Amniotic epithelial cell (primary cell): ENCODE results near the gene DOCK10.
"Not testable (repeated sequence)": the region's sequence is repeated elsewhere in the genome, so short reads cannot be mapped to it uniquely, and the experiment has no call there.

Experiments
- DNase-seq: peaks from one replicate; pipeline ENCODE4 v3.0.0-alpha.2; 2010; ENCODE audit warnings: low read depth

DOCK10 gene

DNA sequence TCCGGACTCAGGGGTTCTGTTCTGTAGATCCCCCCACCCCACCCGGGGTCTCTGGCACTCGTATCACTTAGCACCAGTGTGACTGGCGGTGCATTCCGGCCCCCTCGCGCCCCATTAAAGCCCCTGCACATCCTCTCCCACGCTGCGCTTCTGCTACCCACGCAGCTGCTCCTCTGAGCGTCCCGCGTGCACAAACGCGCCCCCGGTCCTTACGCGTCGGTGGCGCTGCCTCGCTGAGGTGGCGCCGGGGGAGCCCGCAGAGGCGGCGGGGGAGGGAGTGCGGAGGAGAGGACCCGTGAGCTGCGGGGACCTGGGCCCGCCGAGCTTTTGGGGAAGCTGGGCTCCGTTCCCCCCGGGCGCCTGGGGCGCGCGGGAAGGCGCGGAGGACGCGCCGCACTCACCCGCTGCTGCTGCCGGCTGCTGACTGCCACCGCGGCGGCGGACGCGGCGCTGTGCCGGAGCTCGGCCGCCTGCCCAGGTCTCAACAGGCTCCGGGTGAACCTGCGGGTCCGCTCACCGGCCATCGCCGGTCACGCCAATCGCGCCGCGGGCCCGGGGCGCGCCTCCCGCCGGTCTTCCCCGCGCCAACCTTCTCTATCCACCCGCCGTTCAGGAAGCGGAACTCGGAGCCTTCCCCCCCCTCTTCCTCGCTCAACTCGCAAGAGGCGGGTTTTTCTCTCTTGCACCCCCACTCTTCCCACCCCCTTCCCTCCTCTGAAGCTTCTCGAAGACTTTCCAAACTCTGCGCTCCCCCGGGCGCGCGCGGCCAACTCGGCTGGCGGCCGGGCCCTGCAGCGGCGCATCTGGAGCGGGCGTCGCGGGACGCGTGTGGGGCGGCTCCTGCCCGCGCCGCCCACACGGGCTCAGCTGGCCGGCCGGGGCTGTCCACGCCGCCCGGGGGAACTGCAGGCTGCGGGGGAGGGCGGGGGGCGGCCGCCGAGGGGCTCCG, at the start of gene DOCK10:
Gene DOCK10 (minus strand): TSS at position 618 of the 949 bp plus-strand sequence. CDS start 94 bp downstream, at position 524.
- DNase-seq: peak; percentile 18

DNA sequence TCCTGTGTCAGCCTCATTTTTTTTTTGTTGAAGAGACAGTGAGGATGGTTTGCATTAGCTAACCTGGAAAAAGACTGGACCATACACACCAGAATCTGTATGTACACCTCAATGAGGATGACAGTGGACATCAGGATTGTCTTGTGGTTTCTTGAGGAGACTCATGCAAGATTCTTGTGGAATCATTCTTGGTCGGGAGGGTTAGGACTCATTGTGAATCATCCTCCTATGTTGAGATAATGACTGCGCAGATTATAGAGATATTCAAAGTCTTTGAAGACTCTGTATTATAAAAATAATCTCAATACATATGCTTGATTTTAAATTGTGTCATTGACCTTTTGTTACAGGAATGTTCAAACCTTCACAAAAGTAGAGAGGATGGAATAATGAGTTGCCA, 49.1 kb upstream of the DOCK10 start:
- peak; percentile 95 for DNase-seq

DNA sequence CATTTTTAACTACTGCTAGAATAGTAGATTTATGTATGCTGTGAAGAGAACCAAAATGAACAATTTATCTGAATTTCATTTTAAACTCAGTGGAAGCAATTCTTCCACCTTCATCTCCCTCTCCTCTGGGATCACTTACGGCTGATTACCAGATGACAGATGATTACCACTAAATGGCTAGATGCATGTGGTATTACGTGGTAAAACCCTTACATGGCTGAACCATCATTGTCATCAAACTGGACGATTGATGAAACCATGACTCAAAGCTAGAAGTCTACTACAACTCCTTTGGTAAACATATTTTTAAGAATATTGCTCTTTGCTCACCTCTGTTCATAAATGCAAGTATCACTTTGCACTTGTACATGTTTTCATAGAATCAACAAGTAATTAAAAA, 48.5 kb upstream of the DOCK10 start:
- peak; percentile 17 for DNase-seq

DNA sequence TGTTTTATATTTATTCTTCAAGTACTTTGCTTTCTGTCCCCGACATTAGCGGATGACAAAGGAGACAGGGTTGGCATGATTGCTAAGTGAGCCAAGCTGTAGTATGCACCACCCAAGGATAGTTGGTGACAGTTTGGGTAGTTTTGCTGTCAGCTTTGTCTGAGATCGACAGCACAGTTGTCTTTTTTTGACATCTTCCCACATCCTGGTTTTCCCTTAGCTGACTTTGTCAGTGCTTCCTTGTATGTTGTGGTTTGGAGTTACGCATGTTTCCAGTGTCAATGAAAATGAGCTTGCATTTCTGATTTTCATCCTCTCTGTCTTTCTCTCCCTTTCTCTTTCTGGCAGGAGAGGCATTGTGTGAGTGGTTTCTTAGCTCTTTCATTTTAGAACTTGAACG, 44.6 kb upstream of the DOCK10 start:
- DNase-seq: no peak

DNA sequence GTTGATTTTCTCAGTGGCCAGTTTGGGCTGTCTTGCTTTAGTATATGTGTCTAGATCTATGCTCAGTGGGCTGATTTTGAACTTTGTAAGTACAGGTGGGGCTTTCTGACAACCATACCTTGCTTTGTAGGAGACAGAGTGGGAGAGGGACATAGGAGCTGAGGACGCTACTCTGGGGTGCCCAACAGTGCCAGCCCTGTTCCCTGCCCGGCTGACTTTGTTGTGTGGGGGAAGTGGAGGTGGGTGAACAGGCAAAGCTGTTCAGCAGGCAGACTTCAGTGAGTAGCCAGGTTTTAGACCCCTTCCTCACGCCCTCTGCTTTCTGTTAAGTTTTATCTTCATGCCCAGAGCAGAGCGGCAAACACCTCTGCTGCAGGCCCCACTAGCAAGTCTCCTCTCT, 44.2 kb upstream of the DOCK10 start:
- no peak for DNase-seq

DNA sequence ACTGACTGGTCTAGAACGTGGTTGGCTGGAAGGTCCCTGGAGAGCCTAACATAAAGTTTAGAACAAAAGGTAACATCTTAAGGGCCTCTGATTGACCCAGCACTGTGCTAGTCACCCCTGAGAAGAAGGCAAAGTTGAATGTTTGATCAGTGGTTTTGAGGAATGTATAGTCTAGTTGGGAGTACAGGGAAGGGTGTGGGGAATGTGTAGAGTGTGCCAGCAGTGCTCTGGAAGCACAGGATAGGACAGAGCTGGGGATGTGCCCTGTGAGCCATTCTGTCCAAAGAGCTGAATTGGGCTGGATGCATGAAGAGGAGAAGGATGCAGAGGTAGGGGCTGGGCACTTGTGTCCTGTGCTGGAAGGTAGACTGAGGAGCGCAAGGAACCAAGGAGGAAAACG, 41.0 kb upstream of the DOCK10 start:
- DNase-seq: no peak

DNA sequence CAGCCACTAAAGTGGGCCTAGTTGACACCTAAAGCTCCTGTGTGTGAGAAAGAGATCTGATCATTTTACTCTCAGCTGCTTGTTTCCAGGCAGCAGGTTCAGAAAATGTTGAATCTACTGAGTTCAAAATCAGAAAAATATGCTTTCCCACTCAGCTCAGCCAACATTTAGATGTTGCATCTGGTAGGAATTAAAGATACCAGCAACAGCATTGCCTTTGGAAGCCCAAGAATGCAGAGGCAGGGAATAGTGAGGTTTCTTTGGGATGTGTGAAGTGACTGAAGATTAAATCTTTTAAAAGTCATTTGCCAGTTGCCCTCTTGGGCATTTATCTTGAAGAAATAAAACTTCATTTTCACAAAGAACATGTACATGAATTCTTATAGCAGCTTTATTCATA, 33.9 kb upstream of the DOCK10 start:
- DNase-seq: no peak

DNA sequence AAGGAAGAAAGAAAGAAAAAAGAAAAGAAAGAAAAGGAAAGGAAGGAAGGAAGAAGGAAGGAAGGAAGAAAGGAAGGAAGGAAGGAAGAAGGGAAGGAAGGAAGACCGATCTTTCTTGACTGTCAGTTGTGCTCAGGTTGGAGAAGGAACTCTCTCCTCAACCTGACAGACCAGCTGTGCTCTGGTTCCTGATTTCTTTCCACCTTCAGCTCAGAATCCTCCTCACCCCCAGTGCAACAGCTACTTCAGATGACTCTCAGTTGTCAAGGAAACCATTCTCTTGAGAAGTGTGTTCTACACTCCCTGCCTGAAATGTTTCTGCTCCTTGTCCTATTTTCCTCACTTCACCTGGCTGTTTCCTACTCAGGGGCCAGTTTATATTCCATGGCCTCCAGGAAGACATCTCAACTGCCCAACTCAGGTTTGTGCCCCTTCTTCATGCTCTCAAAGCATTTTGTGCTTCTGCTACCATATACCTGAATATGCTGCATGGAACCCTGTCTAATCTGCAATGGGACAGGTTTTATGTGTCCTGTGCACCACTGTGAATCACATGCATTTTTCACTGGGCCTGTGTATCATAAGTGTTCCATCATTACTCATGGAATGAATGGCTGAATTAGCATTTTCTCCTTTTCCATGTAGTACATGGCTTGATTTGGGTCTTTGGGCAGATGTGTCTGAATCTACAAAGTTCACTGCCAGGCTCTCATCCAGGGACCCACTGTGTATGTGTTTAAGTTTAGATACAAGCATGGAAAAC, 32.8 kb upstream of the DOCK10 start:
- no peak for DNase-seq

DNA sequence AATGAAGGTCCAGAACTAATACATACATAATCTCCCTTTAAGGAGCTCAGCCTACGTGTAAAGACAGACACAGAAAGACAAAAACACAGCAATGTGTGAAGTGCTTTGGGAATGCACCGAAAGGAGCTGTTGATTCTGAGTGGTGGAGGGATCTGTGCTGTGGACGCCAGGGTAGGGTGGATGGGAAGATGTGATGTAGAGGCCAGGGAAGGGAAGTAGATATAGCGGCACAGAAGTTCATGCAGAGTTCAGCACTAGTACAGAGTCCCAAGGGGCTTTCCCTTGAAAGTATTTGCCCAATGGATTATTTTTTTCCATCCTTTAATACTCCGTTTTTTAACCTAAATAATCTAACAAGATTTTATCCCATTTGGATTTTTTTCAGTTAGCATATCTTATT, 32.1 kb upstream of the DOCK10 start:
- peak; percentile 7 for DNase-seq

DNA sequence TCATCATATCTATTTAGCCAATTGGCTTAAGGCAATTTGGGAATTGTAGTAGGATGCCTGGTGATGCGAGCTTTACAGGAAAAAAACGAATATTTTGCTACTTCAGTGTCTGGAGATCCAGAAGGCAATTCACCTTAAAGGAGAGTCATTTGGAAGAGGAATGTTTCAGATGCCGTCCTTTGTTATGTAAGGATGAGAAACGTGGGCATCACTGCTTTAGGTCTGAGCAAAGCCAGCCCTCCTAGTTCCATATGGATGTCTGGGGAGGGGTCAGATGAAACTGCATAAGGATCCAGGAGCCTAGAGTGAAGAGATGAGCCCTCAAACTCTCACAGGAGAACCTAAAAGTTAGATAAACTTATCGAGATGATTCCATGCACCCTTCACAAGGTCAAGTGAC, 30.9 kb upstream of the DOCK10 start:
- DNase-seq: no peak

DNA sequence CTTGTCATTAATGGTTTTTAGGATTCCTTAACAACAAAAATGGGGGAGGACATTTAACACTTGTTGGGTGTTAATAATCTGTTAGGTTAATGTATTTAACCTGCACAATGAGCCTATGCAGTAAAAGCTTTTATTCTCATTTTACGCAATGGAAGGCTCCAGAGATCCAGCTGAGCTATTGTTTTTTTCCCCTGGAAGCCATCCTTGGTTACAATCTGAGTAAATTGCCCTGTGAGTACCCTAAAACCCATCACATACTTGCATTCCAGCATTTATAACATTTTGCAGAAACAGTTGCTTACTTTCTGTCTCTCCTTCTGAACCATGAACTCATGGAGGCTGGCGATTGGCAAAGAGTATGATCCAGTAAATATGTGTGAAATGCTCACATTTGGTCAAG, 30.2 kb upstream of the DOCK10 start:
- no peak for DNase-seq

DNA sequence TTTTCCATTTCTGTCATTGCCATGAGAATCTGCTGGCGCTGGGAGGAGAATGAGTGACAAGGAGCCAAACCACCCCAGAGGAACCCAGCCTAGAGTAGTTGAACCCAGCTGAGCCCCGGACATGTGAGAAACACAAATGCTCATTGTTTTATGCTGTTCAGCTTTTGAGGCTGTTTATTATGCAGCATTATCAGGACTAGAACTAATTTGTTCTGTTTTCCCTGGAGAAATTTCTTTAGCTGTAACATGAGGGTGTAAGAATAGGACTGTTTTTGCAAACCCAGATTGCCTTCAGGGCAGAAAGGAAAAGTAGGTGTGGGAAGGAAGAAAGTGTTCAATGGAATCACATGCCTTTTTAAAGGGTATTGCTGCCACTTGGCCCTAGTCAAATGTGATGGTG, 28.5 kb upstream of the DOCK10 start:
- DNase-seq: no peak

DNA sequence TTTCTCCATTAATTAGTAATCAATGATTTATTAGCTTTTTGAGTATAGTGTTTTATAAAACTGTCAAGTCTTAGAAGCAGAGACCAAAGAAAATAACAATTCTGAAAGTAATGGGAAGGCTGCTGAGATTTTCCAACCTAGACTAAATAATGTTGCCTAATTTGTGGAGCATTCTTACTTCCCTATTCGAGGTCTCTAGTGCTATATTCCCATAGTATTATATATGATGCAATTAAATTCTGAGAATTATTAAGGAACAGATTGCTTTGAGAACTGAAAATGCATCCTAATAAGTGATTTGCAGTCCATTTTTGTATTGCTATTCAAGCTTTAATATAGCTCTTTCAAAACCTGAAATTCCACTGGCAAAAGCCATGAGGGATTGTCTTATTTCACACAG, 27.7 kb upstream of the DOCK10 start:
- DNase-seq: no peak

DNA sequence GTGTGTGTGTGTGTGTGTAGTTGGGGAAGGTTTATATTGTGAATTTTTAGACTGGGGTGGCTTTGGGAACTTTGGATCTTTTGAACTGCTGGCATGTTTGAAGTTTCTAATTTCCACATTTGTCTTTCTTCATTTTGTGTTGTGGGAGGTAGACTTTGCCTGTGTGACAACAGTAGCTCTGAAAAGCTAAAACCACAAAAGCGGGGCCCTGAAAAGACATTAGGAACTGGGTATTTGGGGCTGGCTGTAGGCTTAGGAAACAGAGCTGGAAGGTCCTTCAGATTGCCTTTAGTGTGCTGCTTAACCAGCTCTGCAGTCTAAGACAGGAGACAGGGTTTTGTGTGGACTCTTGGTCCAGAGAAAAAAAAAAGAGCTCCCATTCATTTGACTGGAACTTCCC, 27.2 kb upstream of the DOCK10 start:
- no peak for DNase-seq

DNA sequence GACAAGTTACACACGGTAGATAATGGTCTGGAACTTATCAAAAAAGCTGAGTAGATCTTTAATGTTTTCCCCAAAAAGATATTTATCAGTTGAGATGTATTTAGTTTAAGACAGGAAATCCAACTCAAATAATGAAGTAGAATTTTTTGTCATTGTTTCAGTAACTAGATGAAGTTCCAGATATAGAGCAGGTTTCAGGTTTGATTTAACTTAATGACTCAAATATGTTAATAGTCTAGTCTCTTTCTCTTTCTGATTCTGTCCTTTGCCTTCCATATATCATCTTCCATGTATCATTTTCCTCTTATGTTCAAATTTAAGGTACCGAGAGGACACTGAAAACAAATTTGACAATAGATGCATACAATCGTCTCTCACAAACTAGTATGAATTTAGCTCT, 23.6 kb upstream of the DOCK10 start:
- DNase-seq: no peak

DNA sequence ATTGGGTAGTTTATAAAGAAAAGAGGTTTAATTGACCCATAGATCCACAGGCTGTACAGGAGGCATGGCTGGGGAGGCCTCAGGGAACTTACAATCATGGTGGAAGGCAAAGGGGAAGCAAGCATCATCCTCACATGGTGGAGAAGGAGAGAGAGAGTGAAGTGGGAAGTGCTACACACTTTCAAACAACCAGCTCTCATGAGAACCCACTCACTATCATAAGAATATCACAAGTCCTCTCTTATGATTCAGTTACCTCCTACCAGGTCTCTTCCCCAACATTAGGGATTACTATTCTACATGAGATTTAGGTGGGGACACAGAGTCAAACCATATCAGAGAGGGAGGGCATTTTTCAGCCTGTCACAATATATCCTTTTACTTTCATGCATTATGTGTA, 22.7 kb upstream of the DOCK10 start:
- no peak for DNase-seq

DNA sequence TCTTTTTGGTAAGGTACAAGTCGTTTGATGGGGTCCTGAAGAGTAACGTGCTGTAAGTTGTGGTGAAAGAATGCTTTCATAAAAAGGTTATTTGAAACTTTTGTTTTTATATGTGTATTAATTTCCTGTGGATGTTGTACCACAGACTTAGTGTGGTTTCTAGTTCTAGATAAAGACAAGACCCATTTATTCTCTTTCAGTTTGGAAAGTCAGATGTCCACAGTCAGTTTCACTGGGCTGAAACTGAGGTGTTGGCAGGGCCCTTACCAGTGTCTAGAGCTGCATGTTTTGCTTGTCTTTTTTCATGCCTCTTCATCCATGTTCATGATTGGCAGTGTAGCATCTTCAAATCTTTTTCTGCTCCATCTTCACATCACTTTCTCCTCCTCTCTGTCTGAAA, 22.1 kb upstream of the DOCK10 start:
- no peak for DNase-seq

DNA sequence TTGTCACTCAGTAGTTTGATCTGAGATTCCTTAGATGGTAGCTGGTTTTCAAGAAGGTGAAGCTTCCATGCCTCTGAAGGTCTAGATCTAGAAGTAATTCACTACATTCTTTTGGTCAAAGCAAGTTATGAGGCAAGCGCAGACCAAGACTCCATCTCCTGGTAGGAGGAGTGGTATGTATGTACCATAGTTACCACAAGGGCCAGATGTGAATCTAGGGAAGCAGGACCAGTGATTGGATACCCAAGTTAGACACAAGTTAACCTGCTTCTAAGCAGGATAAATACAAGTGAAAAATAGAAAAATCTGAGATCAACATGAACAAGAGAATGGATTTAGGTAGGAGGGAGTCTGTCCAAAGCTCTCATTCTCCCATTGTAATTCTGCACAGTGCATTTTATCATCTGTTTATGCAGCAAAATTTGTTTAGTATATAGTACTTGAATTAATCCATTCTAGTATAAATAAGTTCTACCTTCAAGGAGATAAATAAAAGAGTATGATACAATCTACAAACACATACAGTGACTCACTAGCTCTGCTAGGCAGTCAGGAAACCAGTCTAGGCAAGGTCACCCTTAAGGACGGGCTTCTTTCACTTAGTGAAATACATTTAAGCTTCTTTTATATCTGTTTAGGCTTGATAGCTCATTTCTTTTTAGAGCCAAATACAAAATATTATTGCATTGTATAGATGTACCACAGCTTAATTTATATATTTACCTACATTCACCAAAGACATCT, 14.2 kb upstream of the DOCK10 start:
- peak; percentile 39 for DNase-seq

DNA sequence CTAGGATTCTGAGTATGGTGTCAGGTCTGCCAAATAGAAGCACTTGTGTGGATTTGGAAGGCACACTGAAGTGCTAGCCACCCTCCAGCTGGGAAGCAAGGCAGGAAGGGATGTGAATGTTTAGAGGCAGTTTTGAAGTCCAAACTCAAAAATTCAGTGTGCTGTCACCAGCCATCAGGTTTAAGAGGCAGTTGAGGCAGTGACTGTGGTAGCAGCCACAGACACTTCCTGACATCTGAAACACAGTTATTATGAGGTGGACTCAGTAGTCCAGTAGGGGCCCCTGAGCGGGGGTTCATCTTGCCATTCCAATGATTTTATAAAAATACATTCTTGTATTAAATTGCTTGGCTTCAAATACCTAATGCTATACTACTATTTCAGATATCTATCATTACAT, 13.4 kb upstream of the DOCK10 start:
- no peak for DNase-seq

DNA sequence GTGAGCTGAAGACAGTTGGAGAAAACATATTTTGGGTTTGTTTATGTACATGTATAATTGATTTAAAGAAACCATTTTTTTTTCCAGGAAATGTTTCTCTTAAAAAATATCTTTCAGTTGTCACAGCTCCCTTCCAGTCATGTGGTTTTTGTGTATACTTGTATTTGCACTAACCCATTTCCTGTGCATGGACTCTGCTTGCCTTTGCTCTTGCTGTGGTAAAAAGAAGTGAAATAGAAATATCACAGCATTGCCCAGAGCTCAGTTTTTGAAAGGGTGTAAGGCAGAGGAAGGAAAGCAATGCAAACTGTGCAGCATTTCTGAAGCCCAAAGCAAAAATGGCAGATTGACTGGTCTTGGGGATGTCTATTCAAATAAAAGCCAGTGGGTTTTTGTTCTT, 10.4 kb upstream of the DOCK10 start:
- DNase-seq: no peak

DNA sequence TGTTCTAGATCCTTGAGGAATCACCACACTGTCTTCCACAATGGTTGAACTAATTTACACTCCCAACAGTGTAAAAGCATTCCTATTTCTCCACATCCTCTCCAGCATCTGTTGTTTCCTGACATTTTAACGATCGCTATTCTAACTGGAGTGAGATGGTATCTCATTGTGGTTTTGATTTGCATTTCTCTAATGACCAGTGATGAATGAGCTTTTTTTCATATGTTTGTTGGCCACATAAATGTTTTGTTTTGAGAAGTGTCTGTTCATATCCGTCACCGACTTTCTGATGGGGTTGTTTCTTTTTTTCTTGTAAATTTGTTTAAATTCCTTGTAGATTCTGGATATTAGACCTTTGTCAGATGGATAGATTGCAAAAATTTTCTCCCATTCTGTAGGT, 5.2 kb upstream of the DOCK10 start:
- DNase-seq: not testable (repeated sequence)

DNA sequence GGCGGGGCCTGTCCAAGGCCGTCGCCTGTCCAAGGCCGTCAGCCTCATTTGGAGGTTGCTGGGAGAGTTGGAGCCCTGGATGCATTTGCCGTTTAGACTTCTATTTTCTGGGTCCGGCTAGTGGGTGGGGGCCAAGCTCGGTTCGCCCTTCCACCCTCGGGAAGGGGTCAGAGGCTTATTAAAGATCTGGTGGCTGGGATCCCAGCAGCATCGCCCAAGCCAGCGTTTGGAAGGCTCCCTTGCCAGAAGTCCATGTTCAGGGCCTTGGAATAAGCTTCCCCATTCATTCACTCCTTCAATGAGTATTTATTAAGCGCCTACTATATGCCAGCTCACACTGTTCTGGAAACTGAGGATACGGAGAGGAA, 516 bp upstream of the DOCK10 start:
- no peak for DNase-seq
